Nephron (organoid): ENCODE measurements around the gene SH3RF2.

Source experiments
- H3K27ac Mint-ChIP-seq, 3 experiments: 2 replicates each; pipeline ENCODE4 v1.8.0; 2020; ENCODE audit warnings: mixed read lengths in 3 of 3, mild to moderate bottlenecking in 2 of 3, moderate library complexity in 1 of 3
- H3K27me3 Mint-ChIP-seq: 2 replicates; pipeline ENCODE4 v1.8.0; 2021; ENCODE audit warnings: low read depth, mild to moderate bottlenecking, moderate library complexity, mixed read lengths
- H3K36me3 Mint-ChIP-seq: 2 replicates; pipeline ENCODE4 v1.8.0; 2020; ENCODE audit warnings: low read depth, mixed read lengths
- H3K4me1 Mint-ChIP-seq: 2 replicates; pipeline ENCODE4 v1.8.0; 2020; ENCODE audit warnings: mixed read lengths
- H3K4me3 Mint-ChIP-seq, 3 experiments: 2 replicates each; pipeline ENCODE4 v1.8.0; 2020; ENCODE audit warnings: mild to moderate bottlenecking in 3 of 3, mixed read lengths in 3 of 3, moderate library complexity in 2 of 3
- H3K9me3 Mint-ChIP-seq: 2 replicates; pipeline ENCODE4 v1.8.0; 2020; ENCODE audit warnings: mixed read lengths
- TF ChIP-seq, protein P1 (sequence below), 3 experiments: fragments of 200-600 bp; sonication (generic); IDR thresholded peaks; one replicate each; pipeline ENCODE4 v1.5.0; 2021; ENCODE audit warnings: antibody characterized with exemption in 3 of 3; ENCODE audit not compliant: unreplicated experiment in 3 of 3

Gene SH3RF2

DNA sequence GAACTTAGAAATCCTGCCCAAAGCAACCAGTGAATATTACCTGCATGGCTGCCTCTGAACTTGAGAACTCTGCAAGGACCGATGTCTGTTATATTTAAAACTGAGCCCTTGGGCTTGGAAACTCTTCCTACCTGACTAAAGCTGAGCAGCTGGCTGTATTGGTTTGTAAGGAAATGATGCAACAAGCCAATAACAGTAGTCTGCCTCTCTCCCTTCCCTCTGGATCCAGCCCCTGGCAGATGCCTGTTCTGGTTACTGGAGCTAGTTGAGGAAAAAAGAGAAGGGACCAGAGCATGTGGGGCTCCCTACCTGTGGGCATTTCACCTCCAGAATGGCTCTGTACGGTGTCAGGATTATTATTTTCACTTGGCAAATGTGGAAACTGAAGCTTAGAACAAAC is 34.7 kb downstream of the SH3RF2 start:
- TF ChIP-seq, protein P1, sequence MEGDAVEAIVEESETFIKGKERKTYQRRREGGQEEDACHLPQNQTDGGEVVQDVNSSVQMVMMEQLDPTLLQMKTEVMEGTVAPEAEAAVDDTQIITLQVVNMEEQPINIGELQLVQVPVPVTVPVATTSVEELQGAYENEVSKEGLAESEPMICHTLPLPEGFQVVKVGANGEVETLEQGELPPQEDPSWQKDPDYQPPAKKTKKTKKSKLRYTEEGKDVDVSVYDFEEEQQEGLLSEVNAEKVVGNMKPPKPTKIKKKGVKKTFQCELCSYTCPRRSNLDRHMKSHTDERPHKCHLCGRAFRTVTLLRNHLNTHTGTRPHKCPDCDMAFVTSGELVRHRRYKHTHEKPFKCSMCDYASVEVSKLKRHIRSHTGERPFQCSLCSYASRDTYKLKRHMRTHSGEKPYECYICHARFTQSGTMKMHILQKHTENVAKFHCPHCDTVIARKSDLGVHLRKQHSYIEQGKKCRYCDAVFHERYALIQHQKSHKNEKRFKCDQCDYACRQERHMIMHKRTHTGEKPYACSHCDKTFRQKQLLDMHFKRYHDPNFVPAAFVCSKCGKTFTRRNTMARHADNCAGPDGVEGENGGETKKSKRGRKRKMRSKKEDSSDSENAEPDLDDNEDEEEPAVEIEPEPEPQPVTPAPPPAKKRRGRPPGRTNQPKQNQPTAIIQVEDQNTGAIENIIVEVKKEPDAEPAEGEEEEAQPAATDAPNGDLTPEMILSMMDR (IDR thresholded peaks at IDR 0.05; ENCODE audit: unreplicated experiment in 3 of 3), result no peak
- Mint-ChIP-seq H3K4me3 (no peak overlapping the region), H3K36me3 (no peaks in the 10 kb centered on the region), H3K9me3 (no peaks in the 10 kb centered on the region), H3K27ac (no peak overlapping the region), H3K27me3 (no peaks in the 10 kb centered on the region), H3K4me1 (peaks cover 2% of the 10 kb centered on the region)

GRCh38 chr5:145971701-145972100 is 35.3 kb downstream of the SH3RF2 start:
- no peaks in the 10 kb centered on the region for H3K27me3 Mint-ChIP-seq
- TF ChIP-seq, protein P1 (IDR thresholded peaks at IDR 0.05; ENCODE audit: unreplicated experiment in 3 of 3), result no peak

GRCh38 chr5:145975001-145975360 is 38.6 kb downstream of the SH3RF2 start:
- Mint-ChIP-seq H3K36me3 (no peaks in the 10 kb centered on the region), H3K27ac (peak overlapping the region in 2 of 3 experiments; percentile 66 to 74), H3K4me1 (peaks cover 13% of the 10 kb centered on the region), H3K9me3 (no peaks in the 10 kb centered on the region), H3K4me3 (no peak overlapping the region), H3K27me3 (no peaks in the 10 kb centered on the region)
- TF ChIP-seq, protein P1 (IDR thresholded peaks at IDR 0.05; ENCODE audit: unreplicated experiment in 3 of 3), result no peak

More at GRCh38 chr5:145971701-145972100, 35.3 kb downstream of the SH3RF2 start:
- H3K9me3 Mint-ChIP-seq, result no peaks in the 10 kb centered on the region
- H3K36me3 Mint-ChIP-seq, result no peaks in the 10 kb centered on the region
- H3K27ac Mint-ChIP-seq, result no peak overlapping the region
- peaks cover 6% of the 10 kb centered on the region for H3K4me1 Mint-ChIP-seq
- no peak overlapping the region for H3K4me3 Mint-ChIP-seq

GRCh38 chr5:145975361-145976066 is 39.1 kb downstream of the SH3RF2 start:
- H3K27ac Mint-ChIP-seq, result peak overlapping the region in 2 of 3 experiments; percentile 66 to 74
- H3K4me1 Mint-ChIP-seq, result peaks cover 13% of the 10 kb centered on the region

DNA sequence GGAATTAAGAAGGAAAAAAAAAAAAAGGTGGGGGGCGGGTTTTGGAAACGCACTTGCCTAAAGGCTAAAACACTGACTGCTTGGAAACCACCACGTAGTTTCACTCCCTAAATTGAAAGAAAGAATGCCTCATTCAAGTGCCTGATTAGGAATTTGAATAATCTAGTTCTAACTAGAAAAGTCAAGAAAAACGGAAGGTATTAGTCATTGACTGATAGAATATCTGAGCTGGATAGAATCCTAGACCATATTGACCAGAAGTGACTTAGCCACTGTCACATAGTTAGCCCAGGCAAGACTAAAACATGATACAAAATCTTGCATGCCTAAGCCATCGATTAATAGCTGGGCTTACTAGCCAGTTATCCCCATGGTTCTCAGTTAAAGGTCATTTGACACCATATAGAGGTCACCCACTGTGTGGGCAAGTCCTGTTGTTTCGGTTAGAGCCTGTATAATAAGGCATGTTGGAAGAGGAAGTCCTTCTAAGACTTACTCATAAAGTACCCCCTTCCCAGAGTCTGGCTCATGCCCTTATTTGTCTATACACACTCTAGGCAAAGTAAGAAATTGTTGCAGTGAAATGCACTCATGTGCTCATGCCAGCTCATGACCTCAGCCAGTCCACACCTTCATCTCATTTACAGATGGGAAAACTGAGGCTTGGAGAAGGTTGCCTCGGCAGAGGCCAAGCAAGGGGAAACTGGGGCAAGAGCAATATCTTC is 40.2 kb downstream of the SH3RF2 start:
- Mint-ChIP-seq H3K9me3 (no peaks in the 10 kb centered on the region), H3K4me1 (peaks cover 17% of the 10 kb centered on the region), H3K27ac (peak overlapping the region in 1 of 3 experiments; percentile 74), H3K36me3 (no peaks in the 10 kb centered on the region), H3K27me3 (no peaks in the 10 kb centered on the region), H3K4me3 (no peak overlapping the region)
- TF ChIP-seq, protein P1 (IDR thresholded peaks at IDR 0.05; ENCODE audit: unreplicated experiment in 3 of 3), result no peak

More at GRCh38 chr5:145975361-145976066, 39.1 kb downstream of the SH3RF2 start:
- Mint-ChIP-seq H3K36me3 (no peaks in the 10 kb centered on the region), H3K27me3 (no peaks in the 10 kb centered on the region), H3K4me3 (no peak overlapping the region), H3K9me3 (no peaks in the 10 kb centered on the region)
- TF ChIP-seq, protein P1 (IDR thresholded peaks at IDR 0.05; ENCODE audit: unreplicated experiment in 3 of 3), result no peak
